Suppressor macrophage (primary cell): ENCODE measurements around the gene AGMO.

Source experiments
- DNase-seq, 4 experiments: peaks; one replicate each; pipeline ENCODE4 v3.0.0-alpha.2; 2020 to 2022

The AGMO gene

GRCh38 chr7:15498465-15498864, 63.4 kb downstream of the AGMO start:
- DNase-seq = no peak

DNA sequence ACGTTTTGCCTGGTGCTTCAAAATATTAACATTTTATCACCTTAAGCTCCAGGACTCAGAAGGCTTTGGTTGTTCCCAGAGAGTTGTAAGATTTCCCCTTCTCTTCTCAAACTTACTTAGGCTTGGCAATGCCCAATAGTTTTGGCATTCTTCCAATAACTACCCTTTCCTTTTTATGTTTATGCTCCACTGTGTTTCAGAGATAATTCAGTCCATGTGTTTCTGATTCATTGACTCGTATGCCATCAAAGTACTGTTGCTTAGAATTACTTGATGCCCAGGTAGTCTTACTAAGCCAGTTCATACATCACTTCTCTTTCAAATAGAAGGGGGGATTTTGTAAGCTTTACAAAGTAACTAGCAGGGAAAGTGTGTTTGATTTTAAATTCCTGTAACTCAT, 66.6 kb downstream of the AGMO start:
- no peak for DNase-seq

GRCh38 chr7:15494711-15495110, 67.1 kb downstream of the AGMO start:
- DNase-seq = no peak

DNA sequence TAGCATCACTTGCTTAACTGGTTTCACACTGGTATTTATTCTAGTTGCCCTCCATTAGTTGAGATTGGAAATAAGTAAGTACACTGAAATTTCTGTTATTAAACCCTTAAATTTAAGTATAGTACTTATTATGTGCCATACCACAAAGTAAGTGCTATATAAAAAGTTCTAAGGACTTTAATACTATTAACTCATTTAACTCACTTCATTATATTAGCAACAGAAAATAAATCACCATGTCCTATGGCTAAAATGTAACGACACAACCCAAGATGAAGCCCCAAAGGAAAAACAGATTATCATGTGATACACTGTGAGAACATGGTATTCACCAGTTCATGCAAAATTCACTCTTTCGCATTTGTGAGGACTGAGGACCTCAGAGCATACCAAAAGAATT, 70.5 kb downstream of the AGMO start:
- DNase-seq = no peak

GRCh38 chr7:15490291-15490690, 71.5 kb downstream of the AGMO start:
- no peak for DNase-seq

DNA sequence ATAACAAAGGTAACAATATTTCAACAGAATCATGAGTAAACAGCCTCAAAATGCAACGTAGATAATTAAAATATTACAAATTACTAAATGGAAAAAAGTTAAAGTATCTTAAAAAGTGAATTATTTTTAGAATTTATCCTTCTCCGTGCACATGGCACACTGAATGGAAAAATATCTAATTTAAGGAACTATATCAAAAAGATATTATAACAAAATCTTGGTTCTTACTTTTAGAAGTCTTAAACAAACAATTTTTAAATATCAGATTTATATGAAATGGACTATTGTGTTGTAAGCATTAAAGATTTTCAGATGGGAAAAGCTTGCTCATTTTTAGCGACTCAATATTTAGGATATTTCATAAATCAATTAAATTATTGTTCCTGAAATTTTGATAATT, 72.0 kb downstream of the AGMO start:
- no peak for DNase-seq

DNA sequence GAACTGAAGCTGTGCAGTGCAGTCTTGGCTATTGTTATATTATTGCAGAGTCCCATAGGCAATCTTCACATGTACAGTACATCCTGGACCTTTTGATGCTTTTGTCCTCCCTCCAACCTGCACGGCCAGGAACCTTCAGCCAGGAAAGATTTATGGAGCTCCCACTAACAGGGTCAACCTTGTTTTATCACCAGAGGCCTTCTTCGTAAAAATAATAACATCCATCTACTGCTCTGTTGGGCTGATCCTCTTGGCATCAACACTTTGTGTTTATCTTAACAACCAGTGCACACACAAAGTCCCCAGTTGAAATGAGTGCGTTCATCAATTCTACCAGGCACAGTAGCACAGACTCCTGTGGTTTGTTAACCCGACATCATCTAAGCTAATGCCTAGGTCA, 72.4 kb downstream of the AGMO start:
- no peak for DNase-seq

GRCh38 chr7:15488401-15488800, 73.4 kb downstream of the AGMO start:
- no peak for DNase-seq

GRCh38 chr7:15487896-15488295, 73.9 kb downstream of the AGMO start:
- no peak for DNase-seq

DNA sequence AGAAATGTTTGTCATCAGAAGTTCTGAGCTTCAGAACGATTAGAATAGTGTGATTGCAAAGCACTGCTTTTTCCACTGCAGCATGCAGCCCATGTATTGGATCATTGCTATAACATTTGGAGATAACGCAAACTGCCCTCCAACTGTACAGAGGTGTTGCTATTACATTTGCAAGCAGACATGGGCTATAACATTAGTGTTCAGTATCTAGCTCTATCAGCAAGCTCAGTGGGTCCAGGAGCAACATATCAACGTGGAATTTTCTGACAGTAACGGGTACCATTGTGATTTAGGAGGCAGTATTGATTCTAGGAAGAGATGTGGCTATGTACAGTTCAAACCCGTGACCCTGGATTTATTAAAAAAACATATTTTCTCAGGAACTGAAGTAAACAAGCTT, 75.8 kb downstream of the AGMO start:
- no peak for DNase-seq

- DNase-seq = no peak
These were observed 76.4 kb downstream of the AGMO start for GRCh38 chr7:15485431-15485830.

GRCh38 chr7:15481132-15481531, 80.7 kb downstream of the AGMO start:
- DNase-seq = no peak

DNA sequence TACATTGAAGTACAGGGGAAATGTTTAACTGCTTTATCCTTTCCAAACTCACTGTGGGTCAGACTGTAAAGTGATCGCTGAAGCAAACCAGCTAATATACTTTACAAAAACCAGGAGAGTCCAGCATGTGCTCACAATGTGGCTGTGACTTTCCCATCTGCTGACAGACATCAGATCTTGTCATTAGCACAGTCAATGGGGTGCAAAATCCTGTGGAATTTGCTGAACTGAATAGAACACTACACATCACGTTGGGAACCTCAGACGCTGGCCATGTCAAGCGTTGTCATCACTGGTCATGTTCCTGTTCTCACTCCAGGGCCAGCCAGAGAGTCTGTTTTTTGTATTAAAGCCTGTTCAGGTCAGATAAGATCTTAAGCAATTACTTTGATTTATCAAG, 83.4 kb downstream of the AGMO start:
- DNase-seq = no peak

DNA sequence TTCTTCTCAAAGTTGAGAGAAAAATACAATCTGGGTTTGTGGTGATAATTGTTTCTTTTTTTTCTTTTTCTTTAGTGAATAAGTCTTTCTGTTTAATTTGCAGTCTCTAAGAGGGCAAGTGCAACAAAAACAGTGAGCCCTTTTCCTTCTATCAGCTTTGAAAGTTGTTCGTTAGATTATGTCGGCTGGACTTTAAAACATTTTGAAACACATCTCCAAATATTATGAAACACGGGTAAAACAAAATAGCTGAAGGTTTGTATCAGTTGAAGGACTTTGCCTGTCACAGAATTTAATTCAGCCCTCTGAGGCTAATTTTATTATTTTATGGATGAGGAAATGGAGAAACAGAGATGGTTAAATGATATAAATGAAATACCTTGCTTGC, 85.3 kb downstream of the AGMO start:
- no peak for DNase-seq

- DNase-seq = no peak
These were observed 85.8 kb downstream of the AGMO start for GRCh38 chr7:15475808-15476530.

- DNase-seq = no peak
These were observed 90.2 kb downstream of the AGMO start for GRCh38 chr7:15471669-15471950.

DNA sequence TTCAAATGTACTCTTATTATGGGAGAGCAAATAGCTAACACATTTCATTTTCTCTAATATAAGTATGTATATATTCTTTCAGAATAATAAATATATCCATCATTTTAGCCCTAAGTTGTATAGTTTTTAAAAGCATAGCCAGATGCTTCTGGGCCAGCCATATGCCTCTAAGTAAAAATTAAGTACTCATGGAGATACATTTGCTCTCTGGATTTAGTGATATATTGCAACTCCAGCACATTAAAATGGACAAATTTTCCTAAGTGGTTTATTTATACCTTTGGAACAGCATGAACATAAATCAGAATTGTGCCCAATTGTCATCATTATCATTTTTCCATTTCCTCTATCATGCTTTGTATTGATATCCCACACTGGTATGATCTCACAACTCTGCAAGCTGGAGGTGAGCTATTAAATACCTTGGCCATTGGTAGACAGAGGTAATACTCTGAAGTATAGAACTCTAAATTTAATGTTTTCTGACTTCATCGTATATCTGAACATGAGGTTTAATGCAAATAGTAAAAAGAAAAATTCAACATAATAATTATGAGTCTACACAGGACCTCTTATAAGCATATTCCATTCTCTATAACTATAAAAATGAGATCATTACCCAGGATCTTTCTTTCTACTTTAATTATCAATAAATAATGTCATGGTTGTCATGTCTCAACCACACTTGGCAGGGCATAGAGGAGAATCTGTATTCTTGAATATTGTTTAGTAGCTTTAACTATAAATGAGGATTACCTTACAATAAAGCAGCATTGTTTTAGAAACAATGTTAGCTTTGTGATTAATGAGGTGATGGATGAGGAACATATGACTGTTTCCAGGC, 90.8 kb downstream of the AGMO start:
- no peak for DNase-seq

DNA sequence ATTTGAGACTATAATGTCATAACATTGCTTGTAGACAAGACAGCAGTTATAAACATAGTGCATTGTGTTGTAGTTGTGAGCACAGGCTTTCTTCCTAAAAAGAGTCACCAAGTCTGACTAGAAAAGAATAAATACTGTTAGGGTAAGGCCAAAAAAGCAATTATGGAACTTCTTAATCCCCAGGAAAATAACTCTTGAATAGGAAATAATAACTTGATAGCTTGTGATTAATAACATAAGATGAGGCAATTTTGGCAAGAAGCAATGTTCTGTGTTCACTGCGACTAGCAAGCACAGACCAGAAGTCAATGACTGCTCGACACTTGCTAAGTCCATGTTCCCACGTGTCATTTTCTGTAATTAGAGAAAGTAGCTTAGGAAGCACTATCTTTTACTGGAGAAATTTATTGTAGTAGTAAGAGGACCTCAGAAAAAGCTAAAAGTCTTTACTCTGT, 97.1 kb downstream of the AGMO start:
- DNase-seq = no peak

GRCh38 chr7:15463801-15464666, 97.8 kb downstream of the AGMO start:
- DNase-seq = no peak

- DNase-seq = no peak
These were observed 99.0 kb downstream of the AGMO start for GRCh38 chr7:15462721-15463389.

DNA sequence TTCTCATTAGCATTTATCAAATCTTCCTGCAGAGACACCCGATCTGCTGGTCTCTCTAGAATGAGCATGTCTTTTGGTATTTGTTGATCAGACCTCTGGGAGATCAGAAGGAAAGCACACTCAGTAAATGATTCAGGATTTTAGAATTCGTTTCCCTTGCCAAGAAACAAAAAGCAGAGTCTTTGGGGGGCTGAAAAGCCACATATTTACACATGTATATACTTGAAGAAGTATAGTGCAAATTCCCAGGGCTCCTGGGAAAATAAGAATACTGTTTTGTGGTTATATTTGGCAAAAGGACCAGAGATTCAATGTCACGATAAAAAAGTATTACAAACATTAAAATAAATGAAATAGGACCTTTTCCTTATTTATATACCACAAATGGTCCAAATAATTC, 100.2 kb downstream of the AGMO start:
- DNase-seq = no peak

GRCh38 chr7:15459018-15459615, 102.7 kb downstream of the AGMO start:
- DNase-seq = no peak
